Dendritic cell treated with granulocyte-macrophage colony-stimulating factor and Interleukin-4, amounts not matched to agents 40 ng/mL and 50 ng/mL, for 4 days (primary cell): Measurements from ENCODE around the gene OR5I1.
"Not testable (repeated sequence)": the region's sequence is repeated elsewhere in the genome, so short reads cannot be mapped to it uniquely, and the experiment has no call there.

Experiments used
- H3K27ac Mint-ChIP-seq: one replicate; pipeline ENCODE4 v1.8.0; 2022; ENCODE audit warnings: mild to moderate bottlenecking, mixed read lengths
- H3K27me3 Mint-ChIP-seq: one replicate; pipeline ENCODE4 v1.8.0; 2022; ENCODE audit warnings: mild to moderate bottlenecking, mixed read lengths
- H3K36me3 Mint-ChIP-seq: one replicate; pipeline ENCODE4 v1.8.0; 2022; ENCODE audit warnings: low read depth, mixed read lengths
- H3K4me1 Mint-ChIP-seq: one replicate; pipeline ENCODE4 v1.8.0; 2022; ENCODE audit warnings: low read depth, mixed read lengths
- H3K4me3 Mint-ChIP-seq: one replicate; pipeline ENCODE4 v1.8.0; 2022; ENCODE audit warnings: mild to moderate bottlenecking, moderate library complexity, mixed read lengths
- H3K9me3 Mint-ChIP-seq: one replicate; pipeline ENCODE4 v1.8.0; 2022; ENCODE audit warnings: mixed read lengths
- intact Hi-C: fragments of 100-400 bp; cut with micrococcal nuclease; formaldehyde crosslinking; loops from one replicate; pipeline ENCODE4 v1.15.0; 2022

The OR5I1 gene

GRCh38 chr11:55936300-55936699 lies at the start of gene OR5I1:
TSS of gene OR5I1 (minus strand) at chr11:55936400. CDS start at chr11:55936400, 0 bp downstream.
- Mint-ChIP-seq H3K36me3 (no peaks in the 10 kb centered on the region), H3K4me3 (no peak within 1 kb of the TSS), H3K27me3 (no peaks in the 10 kb centered on the region), H3K9me3 (no peaks in the 10 kb centered on the region), H3K4me1 (no peaks in the 10 kb centered on the region), H3K27ac (no peak within 1 kb of the TSS)
- intact Hi-C loops: no loop called here

DNA sequence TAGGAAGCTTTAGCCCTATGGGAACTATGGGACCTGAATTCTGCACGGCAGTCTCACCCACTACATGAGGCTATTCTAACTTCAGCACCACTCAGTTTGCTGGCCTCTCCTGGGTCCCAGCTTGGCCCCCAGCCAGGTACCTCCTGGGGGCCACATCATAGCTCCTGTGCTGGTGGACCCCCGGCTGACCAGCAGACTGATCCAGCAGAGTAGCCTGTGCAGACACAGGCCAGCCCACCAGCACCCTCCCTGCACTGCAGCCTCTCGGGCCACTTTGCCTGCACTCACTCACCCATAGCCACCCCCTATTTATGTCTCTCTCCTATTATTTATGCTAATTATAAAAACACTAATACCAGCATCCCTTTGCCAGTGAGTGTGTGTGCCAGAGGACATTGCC lies 34.7 kb upstream of the OR5I1 start:
- intact Hi-C loops: no loop called here
- H3K4me3 Mint-ChIP-seq: no peak overlapping the region
- H3K27me3 Mint-ChIP-seq: no peaks in the 10 kb centered on the region
- H3K9me3 Mint-ChIP-seq: peaks cover 5% of the 10 kb centered on the region
- no peaks in the 10 kb centered on the region for H3K4me1 Mint-ChIP-seq
- no peaks in the 10 kb centered on the region for H3K36me3 Mint-ChIP-seq
- H3K27ac Mint-ChIP-seq: no peak overlapping the region

DNA sequence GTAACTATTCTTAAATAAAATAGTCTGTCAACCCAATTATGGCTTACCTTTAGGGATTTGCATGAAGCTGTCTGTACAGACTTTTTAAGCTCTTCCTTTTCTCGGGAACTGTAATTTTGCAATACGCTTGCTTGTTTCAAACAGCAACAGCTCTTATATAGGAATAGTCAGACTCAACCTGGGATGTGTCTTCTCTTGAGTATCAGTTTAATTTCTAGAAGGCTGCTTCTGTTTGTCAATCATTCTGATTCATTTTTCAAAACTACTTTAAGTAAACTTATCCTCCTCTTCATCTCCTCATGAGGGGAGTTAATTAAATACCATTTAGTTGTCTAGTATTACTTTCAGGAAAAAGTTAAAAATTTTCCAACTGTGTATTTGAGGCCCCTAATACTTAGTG lies 33.6 kb upstream of the OR5I1 start, which contains the start of gene OR10AG1:
Gene OR10AG1 (minus strand): TSS at position 101 of the 400 bp plus-strand sequence. CDS start 38 bp downstream, at position 63.
- Mint-ChIP-seq H3K36me3 (no peaks in the 10 kb centered on the region), H3K27me3 (no peaks in the 10 kb centered on the region), H3K4me1 (no peaks in the 10 kb centered on the region), H3K27ac (no peak within 1 kb of the TSS), H3K4me3 (no peak within 1 kb of the TSS), H3K9me3 (peaks cover 5% of the 10 kb centered on the region)
- intact Hi-C loops: no loop called here

- intact Hi-C loops: no loop called here
- no peak overlapping the region for H3K27ac Mint-ChIP-seq
- H3K4me1 Mint-ChIP-seq: no peaks in the 10 kb centered on the region
- H3K4me3 Mint-ChIP-seq: no peak overlapping the region
- H3K36me3 Mint-ChIP-seq: no peaks in the 10 kb centered on the region
- peaks cover 5% of the 10 kb centered on the region for H3K9me3 Mint-ChIP-seq
- H3K27me3 Mint-ChIP-seq: no peaks in the 10 kb centered on the region
Observed at GRCh38 chr11:55967914-55968313, 31.7 kb upstream of the OR5I1 start.

DNA sequence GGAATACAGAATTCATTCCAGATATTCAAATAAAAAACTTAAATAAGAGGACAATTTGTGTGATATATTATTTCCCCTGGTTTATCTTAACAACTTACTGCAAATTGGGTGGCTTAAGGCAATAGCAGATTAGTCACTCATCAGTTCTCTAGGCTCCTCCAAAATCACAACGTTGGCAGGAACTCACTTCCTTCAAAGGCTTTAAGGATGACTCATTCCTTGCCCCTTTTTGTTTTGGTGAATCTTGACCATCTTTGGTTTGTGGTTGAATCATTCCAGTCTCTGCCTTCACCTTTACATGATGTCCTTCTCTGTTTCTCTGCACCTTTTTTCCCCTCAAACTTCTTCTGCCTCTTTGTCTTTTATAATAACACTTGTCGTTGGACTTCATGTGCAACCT lies 30.2 kb upstream of the OR5I1 start:
- Mint-ChIP-seq H3K27me3 (no peaks in the 10 kb centered on the region), H3K4me3 (no peak overlapping the region)

GRCh38 chr11:55956521-55956920 lies 20.3 kb upstream of the OR5I1 start:
- Mint-ChIP-seq H3K4me3 (no peak overlapping the region), H3K36me3 (no peaks in the 10 kb centered on the region), H3K27ac (no peak overlapping the region), H3K27me3 (no peaks in the 10 kb centered on the region), H3K9me3 (no peaks in the 10 kb centered on the region), H3K4me1 (no peaks in the 10 kb centered on the region)
- intact Hi-C loops: no loop called here

More for the DNA sequence above, 30.2 kb upstream of the OR5I1 start:
- Mint-ChIP-seq H3K27ac (no peak overlapping the region), H3K36me3 (no peaks in the 10 kb centered on the region), H3K4me1 (no peaks in the 10 kb centered on the region), H3K9me3 (no peaks in the 10 kb centered on the region)
- intact Hi-C loops: no loop called here

- no peak overlapping the region for H3K27ac Mint-ChIP-seq
- H3K4me1 Mint-ChIP-seq: no peaks in the 10 kb centered on the region
- no peaks in the 10 kb centered on the region for H3K36me3 Mint-ChIP-seq
- H3K9me3 Mint-ChIP-seq: no peaks in the 10 kb centered on the region
- intact Hi-C loops: loop anchor here (10.0 kb wide), 1 partner anchor 835 kb away; no protein-coding TSS in a partner anchor
- no peak overlapping the region for H3K4me3 Mint-ChIP-seq
- no peaks in the 10 kb centered on the region for H3K27me3 Mint-ChIP-seq
Observed at GRCh38 chr11:55949330-55949729, 13.1 kb upstream of the OR5I1 start.

DNA sequence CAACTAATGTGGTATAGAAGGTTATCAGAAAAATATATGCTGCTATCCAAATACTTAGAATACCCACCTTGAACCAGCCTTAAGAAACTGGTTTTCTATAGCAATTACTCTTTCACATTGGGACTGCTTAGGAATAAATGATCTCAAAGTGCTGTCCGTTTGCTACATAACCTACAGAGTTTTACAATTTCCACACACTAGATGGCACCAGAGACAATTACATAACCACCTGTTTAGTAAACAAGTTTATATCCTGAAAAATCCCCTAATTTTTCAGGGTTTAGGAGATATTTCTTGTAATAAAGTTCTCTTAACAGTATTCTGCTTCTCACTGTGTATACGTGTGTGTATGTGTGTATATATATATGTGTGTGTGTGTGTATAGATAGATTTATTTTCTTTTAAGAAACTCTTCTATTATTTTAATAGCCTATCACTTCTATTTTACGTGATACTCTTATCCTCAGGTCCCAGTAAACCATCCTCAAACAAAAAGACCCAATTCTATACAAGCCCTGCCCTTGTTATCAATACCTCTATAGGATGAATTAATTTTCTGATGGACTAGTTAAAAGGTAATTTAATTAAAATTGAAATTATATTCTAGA lies 6.7 kb upstream of the OR5I1 start:
- no peaks in the 10 kb centered on the region for H3K4me1 Mint-ChIP-seq
- no peaks in the 10 kb centered on the region for H3K27me3 Mint-ChIP-seq
- H3K36me3 Mint-ChIP-seq: no peaks in the 10 kb centered on the region
- intact Hi-C loops: loop anchor here (10.0 kb wide), 1 partner anchor 842 kb away; no protein-coding TSS in a partner anchor
- H3K4me3 Mint-ChIP-seq: no peak overlapping the region
- no peak overlapping the region for H3K27ac Mint-ChIP-seq
- H3K9me3 Mint-ChIP-seq: no peaks in the 10 kb centered on the region

DNA sequence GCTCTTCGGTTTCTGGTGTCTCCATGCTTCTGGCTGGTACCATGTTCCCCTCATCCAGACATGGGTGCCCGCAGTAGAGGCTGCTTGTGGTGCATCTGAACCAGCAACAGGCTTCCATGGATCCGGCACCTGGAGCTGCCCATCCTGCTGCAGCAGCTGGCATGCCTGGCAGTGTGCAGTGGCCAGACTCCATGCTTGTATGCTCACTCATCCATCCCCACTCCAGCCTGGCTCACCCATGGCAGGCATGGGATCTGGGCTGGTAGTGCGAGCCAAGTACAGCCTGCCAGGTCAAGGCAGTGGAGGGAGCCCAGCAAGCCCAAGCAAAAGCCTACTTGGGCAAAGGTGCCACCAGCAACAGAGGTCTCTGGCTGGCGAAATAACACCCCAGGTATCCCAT lies 15.7 kb downstream of the OR5I1 start:
- no peaks in the 10 kb centered on the region for H3K27me3 Mint-ChIP-seq

DNA sequence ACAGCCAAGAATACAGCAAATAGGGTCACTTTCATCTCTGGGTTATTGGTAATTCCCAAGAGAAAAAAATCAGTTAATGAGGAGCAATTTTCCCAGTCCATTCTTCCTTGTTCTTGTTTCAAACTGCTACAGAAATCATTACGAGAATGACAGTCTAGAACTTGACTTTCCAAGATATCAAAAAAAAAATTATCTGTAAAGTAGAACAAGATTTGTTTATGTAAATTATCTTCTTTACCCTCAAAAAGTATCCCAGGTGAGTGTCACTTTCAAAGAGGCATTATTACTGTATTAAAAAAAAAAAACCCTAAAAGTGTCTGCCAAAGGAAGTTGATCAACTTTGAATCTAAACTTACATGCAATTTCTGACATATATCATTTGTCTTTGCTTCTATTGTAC lies 21.7 kb downstream of the OR5I1 start, which contains the start of gene OR5W2:
Gene OR5W2 (minus strand): TSS at position 101 of the 400 bp plus-strand sequence. CDS start 0 bp downstream, at position 101.
- H3K36me3 Mint-ChIP-seq: no peaks in the 10 kb centered on the region
- no peaks in the 10 kb centered on the region for H3K27me3 Mint-ChIP-seq
- no peak within 1 kb of the TSS for H3K27ac Mint-ChIP-seq
- intact Hi-C loops: no loop called here
- H3K4me1 Mint-ChIP-seq: no peaks in the 10 kb centered on the region
- no peak within 1 kb of the TSS for H3K4me3 Mint-ChIP-seq
- H3K9me3 Mint-ChIP-seq: peaks cover 7% of the 10 kb centered on the region

More for the DNA sequence above, 15.7 kb downstream of the OR5I1 start:
- intact Hi-C loops: no loop called here
- peaks cover 17% of the 10 kb centered on the region for H3K9me3 Mint-ChIP-seq
- H3K4me1 Mint-ChIP-seq: no peaks in the 10 kb centered on the region
- no peak overlapping the region for H3K4me3 Mint-ChIP-seq
- H3K36me3 Mint-ChIP-seq: no peaks in the 10 kb centered on the region
- no peak overlapping the region for H3K27ac Mint-ChIP-seq

DNA sequence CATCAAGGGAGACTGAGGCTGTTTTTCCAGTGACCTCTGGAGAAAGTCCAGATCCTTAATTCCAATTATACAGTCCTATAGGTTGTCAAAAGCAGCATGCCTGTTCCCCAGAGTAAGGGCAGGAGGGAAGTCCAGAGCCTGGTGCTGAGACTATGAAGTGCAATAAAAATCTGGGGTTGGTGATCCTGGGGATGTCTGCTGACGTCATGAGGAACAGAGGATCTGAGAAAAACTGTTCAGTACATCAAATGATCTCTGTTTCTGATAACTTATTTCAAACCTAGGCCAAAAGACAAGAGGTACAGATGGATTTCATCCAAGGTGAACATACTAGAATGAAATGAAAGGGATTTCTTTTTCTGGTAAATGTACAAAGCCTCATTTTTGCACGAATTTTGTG lies 33.9 kb downstream of the OR5I1 start:
- H3K36me3 Mint-ChIP-seq: no peaks in the 10 kb centered on the region
- H3K4me1 Mint-ChIP-seq: no peaks in the 10 kb centered on the region
- no peaks in the 10 kb centered on the region for H3K27me3 Mint-ChIP-seq
- no peak overlapping the region for H3K4me3 Mint-ChIP-seq
- H3K9me3 Mint-ChIP-seq: peaks cover 9% of the 10 kb centered on the region
- intact Hi-C loops: no loop called here
- no peak overlapping the region for H3K27ac Mint-ChIP-seq

DNA sequence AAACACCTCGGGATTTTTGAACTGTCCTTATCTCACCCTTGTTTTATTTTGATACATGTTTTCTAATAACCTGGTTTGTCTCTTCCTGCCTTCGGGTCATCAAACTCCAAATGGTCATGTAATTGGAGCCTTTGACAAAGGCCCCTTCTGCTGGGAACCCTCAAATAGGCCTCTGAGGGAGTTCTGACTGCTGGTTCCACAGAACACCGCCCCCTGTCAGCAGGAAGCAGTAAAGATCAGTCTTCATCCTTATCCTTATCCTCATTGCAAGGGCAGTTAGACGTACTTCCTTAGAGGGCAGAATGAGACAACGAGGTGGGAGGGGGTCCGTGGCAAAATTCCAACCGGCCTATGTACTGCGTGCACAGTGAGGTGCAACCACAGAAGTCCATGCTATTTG lies 41.0 kb downstream of the OR5I1 start:
- Mint-ChIP-seq H3K4me1 (no peaks in the 10 kb centered on the region), H3K9me3 (peaks cover 21% of the 10 kb centered on the region), H3K36me3 (no peaks in the 10 kb centered on the region), H3K4me3 (no peak overlapping the region), H3K27ac (no peak overlapping the region), H3K27me3 (no peaks in the 10 kb centered on the region)
- intact Hi-C loops: no loop called here

- H3K4me3 Mint-ChIP-seq: not testable (repeated sequence)
Observed at GRCh38 chr11:55885481-55885880, 50.7 kb downstream of the OR5I1 start.

More at GRCh38 chr11:55885481-55885880, 50.7 kb downstream of the OR5I1 start:
- H3K36me3 Mint-ChIP-seq, intact Hi-C loops, H3K27me3 Mint-ChIP-seq, H3K9me3 Mint-ChIP-seq, H3K27ac Mint-ChIP-seq, H3K4me1 Mint-ChIP-seq: not testable (repeated sequence)
